Measurements from ENCODE around the gene GTF2E1. TPM values are rescaled to one million over a fixed set of nuclear protein-coding genes. Genes with fewer than 3 reads are reported as not detected.
"Not testable (repeated sequence)": the region's sequence is repeated elsewhere in the genome, so short reads cannot be mapped to it uniquely, and the experiment has no call there.

Gene GTF2E1
- total and polyA plus RNA-seq, 9 donors: 4.5 to 20.3 (median 11.7) TPM

GRCh38 chr3:120772081-120772480 lies 29.5 kb downstream of the GTF2E1 start:
- H3K27ac ChIP-seq: no peak overlapping the region
- TF ChIP-seq CTCF (IDR thresholded peaks at IDR 0.05) (no peak), POLR2A (IDR thresholded peaks at IDR 0.05) (no peak), EP300 (IDR thresholded peaks at IDR 0.05) (no peak)
- intact Hi-C loops (cut with DNase I): no loop called here

GRCh38 chr3:120773932-120774331 lies 31.4 kb downstream of the GTF2E1 start:
- TF ChIP-seq POLR2A (IDR thresholded peaks at IDR 0.05): no peak
- TF ChIP-seq EP300 (IDR thresholded peaks at IDR 0.05): no peak
- no peak for TF ChIP-seq CTCF (IDR thresholded peaks at IDR 0.05)
- DNase-seq: no peak
- Histone ChIP-seq H3K27ac (no peak overlapping the region), H3K27me3 (no peaks in the 10 kb centered on the region), H3K4me3 (no peak overlapping the region), H3K36me3 (no peaks in the 10 kb centered on the region), H3K4me1 (ENCODE audit: insufficient read depth) (no peaks in the 10 kb centered on the region), H3K9me3 (no peaks in the 10 kb centered on the region)
- intact Hi-C loops (cut with DNase I): no loop called here

More at GRCh38 chr3:120772081-120772480, 29.5 kb downstream of the GTF2E1 start:
- no peak for DNase-seq
- H3K27me3 ChIP-seq: no peaks in the 10 kb centered on the region
- H3K4me1 ChIP-seq (ENCODE audit: insufficient read depth): peaks cover 2% of the 10 kb centered on the region
- no peak overlapping the region for H3K4me3 ChIP-seq
- WGBS, 3 donors: 88 to 97% (median 93%) methylated on average over 2 of the region's 2 CpGs
- H3K9me3 ChIP-seq: no peaks in the 10 kb centered on the region
- H3K36me3 ChIP-seq: no peaks in the 10 kb centered on the region

GRCh38 chr3:120775411-120775810 lies 32.9 kb downstream of the GTF2E1 start:
- intact Hi-C loops (cut with DNase I): no loop called here
- Histone ChIP-seq H3K4me3 (no peak overlapping the region), H3K36me3 (no peaks in the 10 kb centered on the region), H3K9me3 (no peaks in the 10 kb centered on the region), H3K4me1 (ENCODE audit: insufficient read depth) (no peaks in the 10 kb centered on the region), H3K27me3 (no peaks in the 10 kb centered on the region), H3K27ac (no peak overlapping the region)
- no peak for TF ChIP-seq POLR2A (IDR thresholded peaks at IDR 0.05)
- TF ChIP-seq CTCF (IDR thresholded peaks at IDR 0.05): no peak
- no peak for TF ChIP-seq EP300 (IDR thresholded peaks at IDR 0.05)
- 83 to 88% (median 84%) methylated on average over 4 of the region's 4 CpGs for WGBS, 3 donors
- DNase-seq: no peak

GRCh38 chr3:120778776-120779175 lies 36.2 kb downstream of the GTF2E1 start:
- no peaks in the 10 kb centered on the region for H3K9me3 ChIP-seq
- no peak for DNase-seq
- intact Hi-C loops (cut with DNase I): no loop called here
- H3K4me3 ChIP-seq: no peak overlapping the region
- H3K4me1 ChIP-seq (ENCODE audit: insufficient read depth): no peaks in the 10 kb centered on the region
- TF ChIP-seq CTCF (IDR thresholded peaks at IDR 0.05): no peak
- TF ChIP-seq POLR2A (IDR thresholded peaks at IDR 0.05): no peak
- TF ChIP-seq EP300 (IDR thresholded peaks at IDR 0.05): no peak
- H3K36me3 ChIP-seq: no peaks in the 10 kb centered on the region
- H3K27ac ChIP-seq: no peak overlapping the region
- WGBS, 3 donors: 85 to 90% (median 89%) methylated on average over 3 of the region's 3 CpGs
- H3K27me3 ChIP-seq: no peaks in the 10 kb centered on the region

- H3K27me3 ChIP-seq: no peaks in the 10 kb centered on the region
- WGBS, 3 donors: 89 to 93% (median 90%) methylated on average over 13 of the region's 13 CpGs
- H3K4me1 ChIP-seq (ENCODE audit: insufficient read depth): no peaks in the 10 kb centered on the region
- no peak for TF ChIP-seq POLR2A (IDR thresholded peaks at IDR 0.05)
- TF ChIP-seq EP300 (IDR thresholded peaks at IDR 0.05): no peak
- TF ChIP-seq CTCF (IDR thresholded peaks at IDR 0.05): no peak
- no peak for DNase-seq
- H3K9me3 ChIP-seq: no peaks in the 10 kb centered on the region
- no peak overlapping the region for H3K4me3 ChIP-seq
- no peaks in the 10 kb centered on the region for H3K36me3 ChIP-seq
- intact Hi-C loops (cut with DNase I): no loop called here
- no peak overlapping the region for H3K27ac ChIP-seq
These were observed 38.4 kb downstream of the GTF2E1 start for GRCh38 chr3:120780977-120781376.

GRCh38 chr3:120785832-120786231 lies 43.3 kb downstream of the GTF2E1 start:
- WGBS, 3 donors: 46 to 61% (median 55%) methylated on average over 5 of the region's 5 CpGs
- H3K4me1 ChIP-seq (ENCODE audit: insufficient read depth); DNase-seq; H3K27me3 ChIP-seq; H3K27ac ChIP-seq; intact Hi-C loops (cut with DNase I); H3K4me3 ChIP-seq; H3K36me3 ChIP-seq; H3K9me3 ChIP-seq: not testable (repeated sequence)

Data from ovary (tissue), 9 donors.